D721Med (cell line): ENCODE measurements around the gene CRISP3.
"Not testable (repeated sequence)": the region's sequence is repeated elsewhere in the genome, so short reads cannot be mapped to it uniquely, and the experiment has no call there.

Source experiments
- DNase-seq: peaks from one replicate; pipeline ENCODE4 v3.0.0; 2011; ENCODE audit warnings: low spot score; ENCODE audit not compliant: insufficient read length
- FAIRE-seq: peaks from 2 replicates; lab custom pipeline; 2011; peaks lifted over from hg19 to GRCh38; lab: Jason Lieb, UNC
- TF ChIP-seq, protein P1 (sequence below): IDR thresholded peaks from 2 replicates; pipeline ENCODE4 v1.5.1; 2012; ENCODE audit warnings: mild to moderate bottlenecking, control low read depth; ENCODE audit not compliant: insufficient read depth; ENCODE audit errors: missing control alignments

The CRISP3 gene

DNA sequence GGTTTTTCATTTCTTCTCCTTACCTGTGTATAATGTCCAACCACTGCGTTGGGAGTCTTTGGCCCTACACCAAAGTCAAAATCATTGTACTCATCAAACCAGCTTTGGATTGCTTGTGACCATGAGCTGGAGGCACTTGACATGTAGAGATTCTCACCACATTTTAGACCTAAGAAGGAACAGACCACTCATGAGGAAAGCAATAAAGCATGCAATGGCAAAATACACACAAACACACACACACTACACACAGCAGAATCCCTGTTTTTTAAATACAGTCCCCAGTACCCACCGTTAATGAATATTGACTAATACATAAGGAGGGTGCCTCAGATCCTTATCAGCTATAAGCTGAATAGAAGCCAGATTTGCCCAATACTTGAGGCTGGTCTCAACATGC is 10.5 kb downstream of the CRISP3 start:
- TF ChIP-seq, protein P1, sequence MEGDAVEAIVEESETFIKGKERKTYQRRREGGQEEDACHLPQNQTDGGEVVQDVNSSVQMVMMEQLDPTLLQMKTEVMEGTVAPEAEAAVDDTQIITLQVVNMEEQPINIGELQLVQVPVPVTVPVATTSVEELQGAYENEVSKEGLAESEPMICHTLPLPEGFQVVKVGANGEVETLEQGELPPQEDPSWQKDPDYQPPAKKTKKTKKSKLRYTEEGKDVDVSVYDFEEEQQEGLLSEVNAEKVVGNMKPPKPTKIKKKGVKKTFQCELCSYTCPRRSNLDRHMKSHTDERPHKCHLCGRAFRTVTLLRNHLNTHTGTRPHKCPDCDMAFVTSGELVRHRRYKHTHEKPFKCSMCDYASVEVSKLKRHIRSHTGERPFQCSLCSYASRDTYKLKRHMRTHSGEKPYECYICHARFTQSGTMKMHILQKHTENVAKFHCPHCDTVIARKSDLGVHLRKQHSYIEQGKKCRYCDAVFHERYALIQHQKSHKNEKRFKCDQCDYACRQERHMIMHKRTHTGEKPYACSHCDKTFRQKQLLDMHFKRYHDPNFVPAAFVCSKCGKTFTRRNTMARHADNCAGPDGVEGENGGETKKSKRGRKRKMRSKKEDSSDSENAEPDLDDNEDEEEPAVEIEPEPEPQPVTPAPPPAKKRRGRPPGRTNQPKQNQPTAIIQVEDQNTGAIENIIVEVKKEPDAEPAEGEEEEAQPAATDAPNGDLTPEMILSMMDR: no peak
- FAIRE-seq: no peak
- no peak for DNase-seq

DNA sequence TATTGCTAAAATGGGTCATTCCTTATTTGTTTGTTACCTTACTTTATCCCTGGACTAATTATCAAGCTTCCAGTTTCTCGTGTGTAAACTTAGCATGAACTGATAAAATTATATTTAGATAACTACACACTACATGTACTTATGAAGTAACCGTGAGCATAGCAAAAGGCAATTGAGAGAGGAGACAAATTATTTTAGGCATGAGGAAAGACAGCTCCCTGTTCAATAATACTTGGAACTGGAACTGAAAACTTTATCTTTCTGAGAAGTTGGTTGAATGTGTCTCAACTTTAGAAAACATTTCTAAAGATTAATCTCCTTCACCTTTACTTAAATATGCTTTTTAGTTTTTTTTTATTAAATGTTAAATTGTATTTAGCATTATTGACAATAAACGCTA is 11.4 kb downstream of the CRISP3 start:
- FAIRE-seq (no peak), DNase-seq (no peak)
- TF ChIP-seq, protein P1: no peak

DNA sequence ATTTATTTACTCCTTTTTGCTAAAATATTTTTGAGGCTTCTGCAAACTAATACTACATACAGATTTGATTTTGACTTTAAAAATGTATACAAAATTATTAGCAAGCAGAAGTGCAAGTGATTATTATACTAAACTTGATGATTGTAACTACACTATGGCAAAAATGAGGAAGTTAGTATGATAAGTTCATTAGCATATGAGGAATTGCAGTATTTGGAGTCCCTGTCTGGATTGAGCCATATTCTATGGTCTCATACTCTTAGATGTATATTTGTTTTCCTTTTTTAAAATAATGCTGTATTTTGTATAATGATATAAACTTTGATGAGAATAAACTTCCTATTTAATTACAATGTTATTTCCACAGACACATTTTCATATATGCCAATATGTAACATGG is 13.9 kb downstream of the CRISP3 start:
- DNase-seq (no peak), FAIRE-seq (no peak)
- TF ChIP-seq, protein P1: no peak

GRCh38 chr6:49723917-49724316 is 20.3 kb downstream of the CRISP3 start:
- DNase-seq, FAIRE-seq: not testable (repeated sequence)

- DNase-seq: no peak
- FAIRE-seq: no peak
- TF ChIP-seq, protein P1: no peak
Measured at GRCh38 chr6:49721297-49721696, 22.9 kb downstream of the CRISP3 start.

- FAIRE-seq (no peak), DNase-seq (no peak)
- TF ChIP-seq, protein P1: no peak
Measured at GRCh38 chr6:49720372-49720771, 23.8 kb downstream of the CRISP3 start.

GRCh38 chr6:49713346-49713745 is 30.8 kb downstream of the CRISP3 start, which contains the start of gene CRISP2:
Gene CRISP2, minus strand, starts transcription at chr6:49713543. Its CDS starts 4,347 bp downstream, at chr6:49709196.
- TF ChIP-seq, protein P1: no peak
- DNase-seq: no peak

GRCh38 chr6:49698478-49698877 is 45.7 kb downstream of the CRISP3 start:
- FAIRE-seq: peak; percentile 29
- TF ChIP-seq, protein P1: no peak
- DNase-seq: no peak

More at GRCh38 chr6:49713346-49713745, 30.8 kb downstream of the CRISP3 start, which contains the start of gene CRISP2:
- no peak for FAIRE-seq
